Inflammatory macrophage treated with lipopolysaccharide for 1 hour (primary cell): ENCODE data around the gene AP1B1.

Source experiments
- DNase-seq, 2 donors: peaks; one replicate each; pipeline ENCODE4 v3.0.0-alpha.2; 2020 to 2022

Gene AP1B1

DNA sequence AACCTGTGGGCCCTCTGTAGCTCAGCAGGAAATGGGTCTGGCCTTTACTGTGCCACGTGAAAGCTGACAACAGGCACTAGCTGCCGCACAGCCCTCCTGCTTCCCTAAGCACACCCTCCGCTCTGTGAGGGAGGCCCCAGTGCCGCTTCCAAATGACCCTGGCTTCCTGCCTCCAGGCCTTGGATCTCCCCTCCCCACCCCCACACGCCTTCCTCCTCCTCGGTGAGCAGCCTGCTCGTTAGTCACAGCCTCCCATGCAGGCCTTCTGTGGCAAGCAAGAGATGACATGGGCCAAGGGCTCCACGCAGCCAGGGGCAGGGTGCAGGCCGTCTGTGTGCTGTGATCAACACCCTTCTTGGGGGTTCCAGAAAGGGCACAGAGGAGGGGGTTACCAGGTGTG, 57.6 kb downstream of the AP1B1 start:
- DNase-seq, result peak in 1 of 2 donors; percentile 38

DNA sequence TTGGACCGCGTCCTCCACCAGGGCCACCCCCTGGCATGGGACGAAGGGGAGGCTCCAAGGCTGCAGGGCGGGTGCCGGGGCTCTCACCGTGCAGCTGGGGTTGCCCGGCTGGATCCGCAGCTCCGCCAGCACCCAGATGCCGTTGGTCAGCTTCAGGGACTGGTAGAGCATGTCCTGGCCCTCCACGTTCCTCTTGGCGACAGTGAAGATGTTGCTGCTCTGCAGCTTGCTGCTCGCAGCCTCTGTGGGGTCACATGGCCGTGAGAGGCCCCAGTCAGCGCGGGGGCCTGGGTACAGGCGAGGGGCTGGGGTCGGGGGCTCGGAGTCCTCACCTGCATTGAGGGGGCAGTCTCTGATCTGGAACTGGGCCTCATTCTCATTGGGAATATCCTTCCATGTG, 58.1 kb downstream of the AP1B1 start:
- no peak for DNase-seq

DNA sequence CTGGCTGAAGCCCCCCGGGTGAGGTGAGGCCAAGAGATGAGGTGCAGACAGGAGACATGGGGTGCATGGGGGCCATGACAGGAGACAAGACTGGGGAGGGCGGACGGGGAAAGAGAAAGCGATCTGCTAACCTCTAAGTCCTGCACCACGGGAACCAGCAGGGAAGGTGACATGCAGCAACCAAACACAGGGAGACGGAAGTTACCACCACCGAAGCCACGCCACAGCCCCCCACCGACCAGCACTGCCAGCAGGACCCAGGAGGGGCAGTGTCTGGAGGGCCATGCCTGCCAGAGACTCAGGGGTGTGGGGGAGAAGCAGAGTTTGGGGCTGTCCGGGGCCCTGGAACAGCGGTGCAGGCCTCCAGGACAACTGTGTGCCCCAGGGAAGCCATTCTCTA, 58.8 kb downstream of the AP1B1 start:
- no peak for DNase-seq

DNA sequence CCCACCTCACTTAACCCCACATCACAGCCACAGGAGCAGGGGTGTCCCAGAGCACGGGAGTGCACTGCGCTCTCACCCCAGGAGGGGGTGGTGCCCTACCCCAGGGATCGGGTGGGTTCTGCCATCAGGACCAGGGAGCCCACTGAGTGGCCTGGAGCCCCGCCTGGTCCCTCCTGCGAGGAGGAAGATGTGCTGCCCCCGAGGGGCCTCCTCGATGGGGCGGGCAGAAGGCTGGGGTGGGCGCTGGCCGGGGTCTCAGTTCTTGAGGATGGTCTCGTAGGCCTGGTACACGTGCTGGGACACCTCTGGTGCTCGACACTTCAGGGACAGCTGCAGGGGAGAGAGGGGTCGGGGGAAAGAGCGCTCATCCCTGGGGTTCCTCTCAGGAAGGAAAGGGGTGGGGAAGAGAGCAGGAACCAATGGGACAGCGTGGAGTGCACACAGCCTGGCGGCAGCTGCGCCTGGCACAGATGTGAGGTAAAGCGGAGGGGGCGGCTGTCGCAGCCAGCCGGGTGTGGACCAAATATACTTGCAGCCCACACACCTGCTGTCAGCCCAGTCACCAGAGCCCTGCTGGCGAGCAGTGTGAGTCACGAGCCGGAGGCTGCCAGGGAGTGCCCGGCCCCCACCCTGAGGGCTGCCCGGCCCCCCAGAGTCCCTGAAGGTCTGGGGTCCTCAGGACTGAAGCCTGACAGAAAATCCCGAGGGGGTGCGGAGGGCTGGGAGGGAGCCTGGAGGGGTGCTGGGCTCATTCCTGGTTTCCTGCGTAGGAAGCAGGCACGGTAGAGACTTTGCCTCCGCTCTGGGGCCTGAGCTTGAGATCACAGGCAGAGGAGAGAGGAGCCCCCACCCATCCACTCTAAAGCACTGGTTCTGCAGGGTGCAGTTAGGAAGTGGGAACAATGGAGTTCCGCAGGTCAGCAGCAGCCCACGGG, 59.5 kb downstream of the AP1B1 start:
- no peak for DNase-seq

DNA sequence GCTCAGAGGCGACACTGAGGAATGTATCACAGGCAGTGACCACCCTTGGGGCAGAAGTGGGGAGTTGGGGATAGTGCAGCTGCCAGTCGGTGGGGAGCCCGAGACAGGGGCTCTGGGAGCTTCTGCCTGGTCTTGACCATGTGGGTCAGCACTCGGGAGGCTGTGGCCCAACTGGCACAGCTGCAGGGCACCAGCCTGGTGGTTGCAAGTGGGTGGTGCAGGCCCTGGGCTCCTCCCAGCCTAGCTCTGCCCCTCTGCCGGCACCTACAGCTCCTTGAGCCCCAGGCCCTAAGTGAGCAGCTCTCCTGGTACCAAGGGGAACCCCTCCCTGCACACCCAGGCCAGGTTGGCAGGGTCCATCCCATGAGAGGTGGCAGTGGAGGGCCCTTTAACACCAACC, 60.3 kb downstream of the AP1B1 start:
- no peak for DNase-seq

DNA sequence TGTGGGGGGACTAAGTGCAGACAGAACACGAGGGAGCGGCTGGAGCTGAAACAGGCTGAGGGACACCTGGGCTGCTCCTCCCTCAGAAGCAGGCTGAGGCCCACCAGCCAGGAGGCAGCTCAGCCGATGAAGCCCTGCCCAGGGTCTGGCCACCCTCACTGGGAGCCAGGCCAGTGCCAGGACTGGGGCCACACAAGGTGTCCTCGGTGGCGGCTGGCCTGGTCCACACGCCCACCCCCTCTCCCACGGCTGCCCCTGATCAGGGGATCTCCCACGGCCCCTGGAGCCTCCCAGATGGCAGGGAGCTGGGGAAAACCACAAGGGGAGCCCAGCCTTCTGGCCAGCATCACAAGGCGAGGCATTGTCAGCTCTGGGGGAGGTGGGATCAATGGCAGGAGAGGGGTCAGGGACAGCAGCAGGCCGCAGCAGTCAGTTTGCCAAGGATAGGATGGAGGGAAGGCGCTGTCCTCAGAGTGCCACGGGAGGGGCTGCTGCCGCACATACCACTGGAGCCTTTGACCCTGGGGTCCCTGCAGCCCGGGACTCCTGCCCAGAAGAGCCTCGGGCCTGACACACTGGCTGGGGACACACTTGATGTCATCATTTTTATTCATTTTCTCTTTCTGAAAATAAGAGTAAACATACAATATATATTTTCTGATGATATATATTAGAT, 61.1 kb downstream of the AP1B1 start:
- no peak for DNase-seq

DNA sequence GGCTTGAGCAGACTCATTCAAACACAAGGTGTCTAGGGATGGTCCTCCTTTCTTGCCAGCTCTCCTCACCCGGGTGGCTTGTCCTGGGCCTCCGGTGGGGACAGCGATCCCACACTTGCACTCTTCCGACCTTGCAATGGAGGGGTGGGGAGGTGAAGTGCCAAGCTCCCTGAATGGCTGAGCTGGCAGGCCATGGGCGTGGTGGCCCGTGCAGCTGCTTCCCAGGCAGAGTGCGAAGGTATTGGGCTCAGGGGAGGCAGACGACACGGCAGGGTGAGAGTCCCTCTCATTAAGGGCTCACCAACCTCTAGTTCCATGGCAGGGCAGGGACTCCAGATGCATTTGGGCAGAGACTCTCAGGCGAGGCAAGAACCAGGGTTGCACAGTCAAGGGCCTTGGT, 61.9 kb downstream of the AP1B1 start:
- DNase-seq, result no peak

DNA sequence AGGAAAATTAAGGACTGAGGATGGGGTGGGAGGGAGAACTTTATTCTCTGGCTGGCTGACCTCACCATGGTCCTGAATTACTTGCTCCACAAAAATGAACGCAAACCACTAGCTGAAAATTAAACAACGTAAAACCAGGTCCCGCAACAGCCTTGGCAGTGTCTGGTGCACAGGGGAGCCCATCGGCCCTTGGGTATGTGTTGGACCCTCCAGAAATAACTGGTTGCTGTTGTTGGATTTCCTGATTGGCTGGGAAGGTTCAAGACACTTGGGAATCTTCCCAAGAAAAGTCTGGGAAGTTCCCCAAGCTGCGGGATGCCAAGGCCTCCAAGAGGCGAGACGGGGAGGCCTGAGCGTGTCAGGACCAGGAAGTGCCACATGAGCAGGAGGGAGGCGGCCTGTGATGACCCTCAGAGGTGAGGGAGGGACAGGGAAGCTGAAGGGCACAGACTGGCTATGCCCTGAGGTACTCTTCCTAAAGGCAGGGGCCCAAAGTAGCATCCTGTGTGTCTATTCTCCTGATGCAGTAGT, 62.5 kb downstream of the AP1B1 start:
- no peak for DNase-seq

DNA sequence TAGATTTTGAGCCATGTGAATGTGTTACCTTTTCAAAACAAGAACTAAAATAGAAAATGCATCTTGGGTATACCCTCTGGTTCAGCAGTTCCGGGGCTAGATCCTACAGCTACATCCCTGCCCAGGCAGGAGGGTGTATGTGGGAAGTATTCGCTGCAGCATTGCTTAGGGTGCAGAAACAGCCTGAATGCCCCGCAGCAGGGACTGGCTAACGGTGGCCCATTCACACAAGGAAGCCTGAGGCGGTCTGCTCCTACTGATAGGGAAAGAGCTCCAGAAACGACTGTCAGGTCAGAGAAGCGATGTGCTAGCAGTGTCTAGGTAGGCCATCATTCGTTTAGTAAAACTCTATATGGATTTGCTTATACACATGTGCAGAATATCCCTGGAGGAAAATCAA, 63.0 kb downstream of the AP1B1 start:
- no peak for DNase-seq

DNA sequence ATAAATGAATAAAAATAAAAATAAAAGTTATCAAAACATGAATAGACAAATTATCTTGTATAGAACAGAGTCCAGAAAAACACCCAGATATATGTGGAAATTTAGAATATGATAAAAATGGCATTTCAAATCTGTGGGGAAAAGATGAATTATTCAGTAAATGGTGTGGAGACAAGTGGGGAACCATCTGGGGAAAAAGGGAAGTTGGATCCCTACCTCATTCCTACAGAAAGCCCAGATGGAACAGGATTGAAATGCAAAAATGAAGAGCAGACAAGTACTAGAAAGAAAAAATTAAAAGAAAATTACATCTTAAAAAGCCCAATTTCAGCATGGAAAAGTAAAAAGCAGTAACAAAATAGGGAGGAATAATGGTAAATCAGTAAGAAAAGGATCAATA, 64.7 kb downstream of the AP1B1 start:
- DNase-seq, result no peak

DNA sequence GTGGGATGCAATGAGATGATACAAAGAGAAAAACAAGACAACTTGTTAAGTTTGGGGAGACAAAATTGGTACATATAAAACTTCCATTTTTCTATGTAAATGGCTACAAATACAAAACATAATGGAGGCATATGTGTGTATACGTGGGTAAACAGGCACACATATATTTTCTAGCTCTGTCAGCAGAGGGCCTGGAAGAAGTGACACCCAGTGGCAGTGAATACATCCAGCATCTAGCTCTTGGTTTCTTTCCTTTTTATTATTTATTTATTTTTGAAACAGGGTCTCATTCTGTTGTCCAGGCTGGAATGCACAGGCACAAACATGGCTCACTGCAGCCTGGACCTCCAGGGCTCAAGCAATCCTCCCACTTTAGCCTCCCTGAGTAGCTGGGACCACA, 67.8 kb downstream of the AP1B1 start:
- no peak for DNase-seq

DNA sequence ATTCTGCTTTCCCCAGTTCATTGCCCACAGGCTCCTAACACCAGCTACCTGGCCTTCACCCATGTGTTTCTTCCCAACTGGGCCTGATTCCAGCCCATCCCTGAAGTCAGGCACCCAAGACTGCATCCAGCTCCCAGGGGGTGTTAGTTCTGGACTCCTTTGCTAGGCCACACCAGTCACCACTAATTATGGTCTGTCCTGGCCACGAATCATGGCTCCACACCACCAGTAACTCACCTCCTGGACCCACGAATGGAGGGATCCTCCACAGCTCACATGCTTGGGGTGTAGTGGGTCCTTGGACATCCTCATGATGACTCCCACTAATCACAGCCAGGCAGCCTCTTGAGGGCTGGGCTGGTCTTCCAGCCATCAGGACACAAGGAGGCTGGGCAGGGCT, 69.3 kb downstream of the AP1B1 start:
- DNase-seq, result no peak

DNA sequence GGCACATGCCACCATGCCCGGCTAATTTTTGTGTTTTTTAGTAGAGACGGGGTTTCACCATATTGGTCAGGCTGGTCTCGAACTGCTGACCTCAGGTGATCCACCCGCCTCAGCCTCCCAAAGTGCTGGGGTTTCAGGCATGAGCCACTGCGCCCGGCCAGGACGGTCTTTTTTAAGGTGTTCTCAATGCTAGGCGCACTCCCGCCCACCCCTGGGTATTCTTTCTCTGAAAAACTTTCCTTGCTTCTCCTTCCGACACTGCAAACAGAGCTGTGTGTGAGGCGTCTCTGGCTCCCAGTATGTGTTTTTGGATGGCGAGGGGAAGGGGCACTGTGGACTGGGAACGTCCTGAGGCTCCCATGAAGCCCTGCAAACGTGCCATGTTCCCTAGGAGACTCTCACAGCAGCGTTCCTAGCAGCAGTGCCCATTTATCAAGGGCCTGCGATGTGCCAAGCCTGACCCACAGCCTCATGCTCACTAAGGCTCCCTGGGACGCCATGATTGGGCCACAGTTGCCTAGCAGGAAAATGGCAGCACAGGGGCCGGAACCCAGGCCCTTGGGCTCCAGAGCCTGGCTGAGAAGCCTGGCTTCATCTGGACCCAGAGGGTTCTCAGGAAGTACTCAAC, 70.4 kb downstream of the AP1B1 start:
- no peak for DNase-seq

DNA sequence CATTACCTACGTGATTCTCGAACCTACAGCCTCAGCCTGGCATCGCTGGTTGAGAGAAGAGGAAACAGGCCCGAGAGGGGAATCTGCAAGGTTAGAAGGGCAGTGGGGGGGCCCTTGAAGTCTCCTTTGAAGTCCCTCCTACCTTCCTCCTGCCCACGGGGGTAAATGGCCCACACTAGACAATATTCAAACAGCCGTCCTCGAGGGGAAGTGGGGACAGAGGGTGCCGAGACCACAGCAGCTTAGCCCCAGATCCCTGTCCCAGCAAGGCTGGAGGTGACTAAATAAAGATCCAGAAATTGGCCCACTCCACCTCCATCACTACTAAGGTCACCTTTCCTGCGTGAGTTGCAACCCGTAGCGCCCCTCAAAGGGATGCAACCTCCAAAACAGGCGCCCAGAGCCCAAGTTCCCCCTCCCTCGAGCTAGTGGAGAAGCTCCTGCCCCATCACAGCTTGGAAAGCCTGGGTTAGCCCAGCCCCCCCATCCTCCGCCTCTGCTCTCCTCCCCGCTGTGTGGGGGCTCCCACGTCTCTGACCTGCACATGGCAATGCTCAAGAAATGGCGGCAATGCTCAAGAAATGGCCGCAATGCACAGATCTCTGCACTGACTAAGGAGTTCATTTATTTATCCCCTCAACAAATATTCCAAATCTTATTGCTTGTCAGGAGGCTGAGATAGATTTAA, 72.1 kb downstream of the AP1B1 start:
- DNase-seq, result no peak

DNA sequence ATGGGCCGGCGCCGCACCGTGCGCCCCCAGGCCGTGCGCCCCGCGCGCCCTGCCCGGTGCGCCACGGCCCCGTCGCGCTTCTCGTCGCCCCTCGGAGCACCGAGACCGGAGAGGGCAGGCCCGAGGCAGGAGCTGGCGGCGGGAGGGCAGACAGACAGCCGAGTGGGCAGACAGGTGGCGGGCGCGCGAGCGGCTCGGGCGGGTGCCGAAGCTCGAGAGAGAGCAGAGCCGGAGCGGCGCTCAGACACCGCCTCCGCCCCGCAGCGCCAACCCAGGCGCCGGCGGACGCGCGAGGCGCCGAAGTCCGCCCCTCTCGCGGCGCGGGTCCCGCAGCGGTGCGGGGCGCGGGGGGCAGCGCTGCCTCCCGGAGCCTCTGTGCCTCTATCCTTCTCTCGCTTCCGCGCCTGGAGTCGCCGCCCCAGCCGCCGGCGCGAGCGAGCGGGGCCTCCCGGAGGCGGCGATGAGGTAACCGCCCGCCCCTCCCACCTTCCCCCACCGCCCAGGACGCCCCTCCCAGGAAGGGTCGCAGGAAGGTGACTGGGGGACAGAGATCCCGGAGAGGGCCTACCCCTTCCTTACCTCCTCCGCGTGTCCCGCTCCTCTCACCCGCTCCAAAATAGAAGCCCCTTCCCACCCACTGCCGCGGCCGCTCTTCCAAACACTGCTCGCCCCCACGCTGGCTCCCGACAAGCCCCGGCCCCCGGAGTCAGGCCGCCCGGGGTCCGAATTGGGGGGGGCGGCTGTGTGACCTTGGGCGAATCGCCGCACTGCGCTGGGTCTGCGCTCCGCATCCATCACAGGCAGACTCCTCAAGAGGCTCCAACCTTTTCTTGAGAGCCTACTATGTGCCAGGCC, 72.9 kb downstream of the AP1B1 start, which contains the start of gene RASL10A:
RASL10A (minus strand) TSS at position 412 of the 855 bp plus-strand sequence. CDS start 451 bp downstream, outside the sequence.
- DNase-seq, result no peak

DNA sequence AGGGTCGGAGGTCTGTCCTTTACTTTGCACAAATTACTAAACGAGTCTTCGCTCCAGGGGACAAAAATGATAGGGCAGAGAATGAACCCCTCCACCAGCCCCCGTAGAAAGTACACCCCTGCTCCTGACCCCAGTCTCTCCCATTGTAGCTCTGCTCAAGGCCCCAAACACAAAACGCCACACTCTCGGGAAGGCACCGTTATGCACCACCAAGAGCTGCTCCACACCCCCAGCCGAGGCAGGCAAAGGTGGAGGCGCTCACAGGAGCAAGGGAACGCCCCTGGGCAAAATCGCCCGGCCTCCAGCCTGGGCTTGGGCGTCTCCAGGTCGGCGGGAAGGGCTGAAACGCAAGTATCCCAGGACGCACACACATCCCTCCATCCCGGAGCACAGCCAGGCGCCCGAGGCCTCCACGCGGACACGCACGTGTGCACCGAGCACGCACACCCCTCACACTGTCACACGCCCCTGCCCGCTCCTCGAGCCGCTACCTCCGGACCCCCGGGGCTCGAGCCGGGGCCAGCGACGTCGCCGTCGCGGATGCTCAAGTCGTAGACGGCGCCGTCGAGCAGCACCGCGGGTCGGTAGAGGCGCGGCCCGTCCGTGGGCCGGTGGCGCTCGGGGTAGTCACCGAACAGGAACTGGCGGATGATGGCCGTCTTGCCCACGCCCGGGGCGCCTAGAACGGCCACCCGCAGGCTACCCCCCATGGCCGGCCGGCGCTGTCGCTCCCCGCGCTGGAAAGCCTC, 73.7 kb downstream of the AP1B1 start:
- DNase-seq, result no peak

DNA sequence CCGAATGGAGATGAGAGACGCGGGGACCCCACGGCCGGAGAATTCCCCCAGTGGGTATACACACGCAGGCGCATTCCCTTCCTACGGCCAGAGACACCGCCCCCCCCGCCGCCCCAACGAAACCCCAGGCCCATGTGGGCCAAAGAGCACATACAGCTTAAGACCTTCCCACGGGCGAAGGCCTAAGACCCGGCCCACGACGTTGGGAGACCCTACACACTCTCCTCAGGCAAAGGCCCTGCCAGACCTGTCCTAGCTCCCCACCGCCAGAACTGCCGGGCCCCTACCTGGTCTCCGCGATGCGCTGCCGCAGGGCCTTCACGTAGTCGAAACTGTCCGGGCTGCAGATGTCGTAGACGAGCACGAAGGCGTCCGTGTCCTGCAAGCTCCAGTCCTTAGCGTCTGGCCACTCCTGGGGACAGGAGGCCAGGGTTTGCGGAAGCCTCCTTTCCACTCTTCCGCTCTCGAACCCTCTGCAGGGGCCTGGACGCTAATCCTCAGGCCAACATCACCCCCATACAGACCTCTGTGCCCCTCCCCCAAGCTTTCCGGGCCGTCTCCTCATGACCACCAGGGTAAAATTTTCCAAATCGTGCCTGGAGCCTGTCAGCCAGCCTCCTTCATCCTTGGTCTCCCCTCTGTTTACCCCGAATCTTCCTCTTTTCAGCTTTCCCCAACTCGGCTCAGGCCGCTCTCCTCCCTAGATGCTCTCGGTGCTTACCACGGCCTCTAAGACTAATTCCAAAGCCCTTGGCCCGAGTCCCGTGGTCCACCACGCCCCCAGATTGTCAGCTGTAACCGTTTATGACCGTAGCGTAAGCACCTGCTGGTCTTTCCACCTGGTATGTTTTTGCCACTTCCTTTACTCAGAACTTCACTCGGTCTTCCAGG, 74.5 kb downstream of the AP1B1 start:
- DNase-seq, result no peak

DNA sequence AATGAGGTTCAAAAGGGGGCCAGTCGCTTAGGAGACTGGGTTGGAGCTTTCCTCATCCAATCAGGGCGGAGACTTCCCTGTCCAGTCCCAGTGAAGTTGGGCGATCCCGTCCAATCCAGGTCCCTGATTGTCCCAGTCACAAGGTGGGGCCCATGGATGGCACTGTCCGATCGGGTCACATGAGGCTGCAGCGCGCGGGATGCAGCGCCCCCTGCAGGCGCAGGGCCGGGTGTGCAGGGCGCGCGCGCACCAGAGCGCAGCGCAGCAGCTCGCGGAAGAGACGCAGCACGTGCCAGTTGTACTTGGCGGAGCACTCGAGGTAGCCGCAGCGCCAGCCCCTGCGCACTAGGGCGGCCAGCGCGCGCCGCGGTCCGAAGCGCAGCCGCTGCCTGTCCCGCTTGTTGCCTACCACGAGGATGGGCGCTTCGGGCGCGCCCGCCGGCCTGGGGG, 75.2 kb downstream of the AP1B1 start:
- DNase-seq, result peak; percentile 39 to 44

DNA sequence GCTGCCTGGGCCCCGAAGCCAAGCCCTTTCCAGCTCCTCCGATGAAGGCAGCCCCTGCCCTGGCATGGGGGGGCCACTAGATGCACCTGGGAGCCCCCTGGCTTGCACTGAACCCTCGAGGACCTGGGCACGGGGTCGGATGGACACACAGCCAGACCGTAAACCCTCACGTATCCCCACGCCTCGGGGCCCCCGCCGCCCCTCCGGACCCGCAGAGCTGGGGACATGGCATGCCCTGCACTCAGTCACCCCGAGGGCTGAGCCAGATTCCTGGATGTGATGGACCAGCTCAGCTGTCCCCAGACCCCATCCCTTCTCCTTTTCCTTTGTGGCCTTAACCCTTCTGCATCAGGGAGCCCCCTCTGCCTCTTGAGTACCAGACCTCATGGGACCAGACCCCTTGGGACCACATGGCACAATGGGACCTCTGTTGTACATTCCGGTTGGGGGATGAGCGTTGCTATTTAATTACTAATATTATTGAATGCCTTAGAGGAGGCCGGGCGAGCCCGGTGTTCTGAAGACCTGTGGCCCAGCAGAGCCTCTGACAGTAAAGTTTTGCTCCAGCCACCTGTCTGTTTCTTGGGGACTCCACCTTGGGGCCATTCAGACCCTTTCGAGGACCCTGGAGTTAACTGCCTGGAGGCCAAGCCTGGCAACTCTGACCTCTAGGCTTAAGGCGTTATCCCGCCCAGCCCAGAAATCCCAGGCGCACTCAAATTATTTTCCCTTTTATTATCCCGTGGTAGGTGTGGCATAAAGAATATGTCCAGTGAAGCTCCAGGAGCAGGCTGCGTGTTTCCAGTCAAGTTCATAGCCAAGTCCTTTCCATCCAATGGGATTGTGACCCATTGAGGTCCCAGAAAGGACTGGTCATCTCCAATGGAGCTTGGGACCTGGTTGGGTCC, 75.9 kb downstream of the AP1B1 start:
- DNase-seq, result no peak
